ENCODE measurements around the gene PPP1R36.

Gene PPP1R36, protein sequence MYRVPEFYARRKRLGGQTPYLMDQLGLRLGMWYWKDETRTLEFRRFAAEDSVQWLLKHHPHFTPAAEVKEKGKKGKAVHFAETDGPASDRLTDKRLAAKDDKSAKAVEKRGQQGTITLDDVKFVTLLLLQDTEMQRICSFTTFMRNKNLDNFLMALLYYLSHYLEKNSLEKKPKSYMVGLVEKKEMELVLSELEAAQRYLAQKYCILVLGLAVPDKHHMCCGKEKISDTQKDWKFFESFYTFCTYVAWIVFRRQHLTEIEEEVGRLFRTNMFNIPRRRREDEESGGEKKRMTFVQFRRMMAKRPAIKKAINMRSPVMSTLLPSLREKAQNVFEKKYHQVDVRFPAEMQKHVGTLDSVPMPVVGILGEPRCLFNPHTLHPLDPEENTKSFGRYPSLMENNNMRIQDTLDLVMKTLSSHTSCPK

DNA sequence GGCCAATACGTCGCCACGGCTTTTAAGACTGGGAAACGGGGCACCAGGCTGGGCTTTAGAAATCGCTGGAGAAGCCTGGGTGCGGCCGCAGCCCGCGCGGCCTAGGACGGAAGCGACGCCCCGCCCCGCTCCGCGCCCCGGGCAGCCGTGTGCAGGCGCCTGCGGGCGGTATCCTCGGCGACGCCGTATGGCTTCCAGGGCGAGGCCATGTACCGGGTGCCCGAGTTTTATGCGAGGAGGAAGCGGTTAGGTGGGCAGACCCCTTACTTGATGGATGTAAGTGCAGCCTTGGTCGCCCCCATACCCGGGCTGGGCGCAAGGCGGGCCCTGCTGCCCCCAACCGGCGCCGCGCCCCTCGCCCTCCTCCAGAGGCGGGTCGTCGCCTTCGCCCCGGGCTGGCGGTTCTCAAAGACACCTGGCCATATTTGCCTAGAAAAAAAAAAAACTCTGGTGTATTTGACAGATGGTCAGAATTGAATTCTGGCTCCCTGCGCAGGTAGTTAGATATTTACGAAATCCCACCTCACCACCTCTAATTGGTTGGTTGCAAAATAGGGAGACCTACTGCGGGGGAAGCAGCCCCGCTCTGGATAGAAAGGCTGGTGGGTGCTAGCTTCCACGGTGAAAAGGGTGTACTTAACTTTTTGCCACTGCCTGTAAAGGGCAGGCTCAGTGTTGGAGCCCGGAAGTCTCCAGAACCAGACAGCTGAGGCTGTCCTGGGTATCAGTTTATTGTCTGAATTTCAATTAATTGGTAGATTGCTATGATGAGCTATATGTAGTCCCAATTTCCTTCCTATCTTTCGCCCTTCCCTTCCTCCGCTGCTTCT is at the start of gene PPP1R36:
TSS of gene PPP1R36 (plus strand) at position 171 of the 830 bp plus-strand sequence. CDS start at position 208, 37 bp downstream.
- H3K4me3 ChIP-seq (ENCODE audit: low read depth, low read length): no peak within 1 kb of the TSS
- TF ChIP-seq, protein P1, sequence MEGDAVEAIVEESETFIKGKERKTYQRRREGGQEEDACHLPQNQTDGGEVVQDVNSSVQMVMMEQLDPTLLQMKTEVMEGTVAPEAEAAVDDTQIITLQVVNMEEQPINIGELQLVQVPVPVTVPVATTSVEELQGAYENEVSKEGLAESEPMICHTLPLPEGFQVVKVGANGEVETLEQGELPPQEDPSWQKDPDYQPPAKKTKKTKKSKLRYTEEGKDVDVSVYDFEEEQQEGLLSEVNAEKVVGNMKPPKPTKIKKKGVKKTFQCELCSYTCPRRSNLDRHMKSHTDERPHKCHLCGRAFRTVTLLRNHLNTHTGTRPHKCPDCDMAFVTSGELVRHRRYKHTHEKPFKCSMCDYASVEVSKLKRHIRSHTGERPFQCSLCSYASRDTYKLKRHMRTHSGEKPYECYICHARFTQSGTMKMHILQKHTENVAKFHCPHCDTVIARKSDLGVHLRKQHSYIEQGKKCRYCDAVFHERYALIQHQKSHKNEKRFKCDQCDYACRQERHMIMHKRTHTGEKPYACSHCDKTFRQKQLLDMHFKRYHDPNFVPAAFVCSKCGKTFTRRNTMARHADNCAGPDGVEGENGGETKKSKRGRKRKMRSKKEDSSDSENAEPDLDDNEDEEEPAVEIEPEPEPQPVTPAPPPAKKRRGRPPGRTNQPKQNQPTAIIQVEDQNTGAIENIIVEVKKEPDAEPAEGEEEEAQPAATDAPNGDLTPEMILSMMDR (IDR thresholded peaks at IDR 0.05; ENCODE audit: low read depth, low read length): no peak

DNA sequence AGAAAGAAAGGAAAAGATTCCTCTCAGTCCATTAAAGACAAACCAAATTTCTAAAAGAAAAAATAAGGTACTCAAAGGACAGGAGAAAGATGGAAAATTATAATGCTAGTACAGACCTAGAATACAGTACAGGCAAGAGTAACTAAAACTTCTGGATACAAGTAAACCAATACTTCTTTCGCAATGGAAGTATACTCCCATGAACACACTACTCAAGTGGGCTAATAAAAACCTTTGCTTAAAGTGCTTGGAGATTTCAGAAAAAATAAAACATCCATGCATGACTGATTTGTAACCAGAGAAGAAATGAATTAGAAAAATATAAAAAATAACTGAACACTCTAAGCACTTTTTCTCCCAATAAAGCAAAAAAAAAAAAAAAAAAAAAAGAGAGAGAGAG is 49.7 kb upstream of the PPP1R36 start:
- TF ChIP-seq, protein P1 (IDR thresholded peaks at IDR 0.05; ENCODE audit: low read depth, low read length): no peak
- no peak overlapping the region for H3K4me3 ChIP-seq (ENCODE audit: low read depth, low read length)

DNA sequence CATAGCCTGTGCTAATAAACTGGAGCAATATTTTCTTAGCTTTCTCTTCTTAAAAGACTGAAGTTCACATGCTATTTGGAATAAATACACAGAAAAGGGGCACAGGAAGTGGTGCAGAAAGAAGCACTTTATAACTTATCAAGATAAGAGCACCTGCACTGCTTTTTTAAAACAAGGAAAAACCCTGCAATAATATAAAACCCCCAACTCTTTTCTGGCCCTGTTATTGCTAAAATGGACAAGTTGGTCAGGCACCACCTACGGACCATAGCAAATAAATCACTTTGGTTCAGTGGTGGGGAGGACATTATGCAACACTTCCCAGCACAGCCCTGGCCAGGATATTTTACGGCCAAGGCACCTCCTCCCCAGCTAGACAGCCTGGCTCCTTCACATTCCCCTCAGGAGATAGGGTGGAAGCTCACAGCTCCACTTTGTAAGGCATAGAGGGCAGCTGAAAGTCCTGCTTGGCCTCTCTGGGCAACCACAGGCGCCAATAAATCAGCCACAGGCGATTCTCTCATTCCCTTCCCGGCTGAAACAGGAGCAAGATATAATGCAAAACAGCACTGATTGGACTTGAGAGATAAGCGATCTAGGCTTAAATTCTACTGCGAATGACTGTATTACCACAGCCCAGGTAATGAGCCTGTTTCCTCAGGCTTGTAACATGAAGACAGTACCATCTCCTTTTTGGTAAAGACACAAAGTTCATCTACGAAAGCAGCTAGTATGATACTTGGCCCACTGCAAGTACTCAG is 48.2 kb upstream of the PPP1R36 start:
- TF ChIP-seq, protein P1 (IDR thresholded peaks at IDR 0.05; ENCODE audit: low read depth, low read length): no peak
- peak overlapping the region; percentile 72 for H3K4me3 ChIP-seq (ENCODE audit: low read depth, low read length)

DNA sequence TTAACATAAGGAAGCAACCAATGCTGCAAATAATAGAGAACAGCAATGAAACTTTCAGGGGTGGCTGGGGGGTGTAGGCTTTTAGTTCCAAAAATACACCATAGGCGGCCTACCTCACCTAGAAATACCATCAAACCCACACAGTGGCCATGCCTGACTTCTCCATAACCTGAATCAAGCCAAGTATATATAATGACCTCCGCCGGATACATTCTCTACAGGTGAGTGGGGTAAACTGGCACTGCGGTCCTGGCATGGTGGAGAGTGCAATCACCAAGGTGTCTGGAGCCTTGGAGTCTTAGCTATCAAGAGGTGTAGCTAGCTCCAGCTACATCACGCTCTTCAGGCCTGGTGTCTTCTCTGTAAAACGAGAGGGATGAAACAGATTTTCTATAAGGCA is 47.3 kb upstream of the PPP1R36 start:
- peak overlapping the region; percentile 72 for H3K4me3 ChIP-seq (ENCODE audit: low read depth, low read length)
- TF ChIP-seq, protein P1 (IDR thresholded peaks at IDR 0.05; ENCODE audit: low read depth, low read length): no peak

DNA sequence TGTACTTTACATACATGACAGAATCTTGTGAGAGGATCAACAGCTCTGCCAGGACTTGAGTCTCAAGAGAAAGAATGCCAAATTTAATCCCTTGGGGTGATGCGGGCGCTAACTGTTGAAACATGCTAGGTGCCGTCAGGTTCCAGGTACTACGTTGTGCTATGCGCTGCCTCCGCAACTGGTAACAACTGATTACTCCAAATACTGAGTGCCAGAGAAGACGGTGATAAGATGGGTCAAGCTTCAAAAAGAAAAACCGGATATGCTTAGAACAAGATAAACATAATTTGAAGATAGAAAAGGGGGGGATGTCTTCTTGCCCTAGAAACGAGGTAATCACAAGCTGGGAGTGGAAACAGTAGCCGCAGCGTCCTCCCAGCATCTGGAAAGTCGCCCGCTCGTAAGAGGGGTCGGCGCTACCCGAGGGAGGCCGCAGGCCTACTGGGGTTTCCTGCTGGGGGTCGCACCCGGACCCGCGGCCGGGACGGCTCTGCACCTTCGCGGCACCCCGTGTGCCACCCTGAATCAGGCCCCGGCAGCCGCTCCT is 46.8 kb upstream of the PPP1R36 start:
- H3K4me3 ChIP-seq (ENCODE audit: low read depth, low read length): peak overlapping the region; percentile 72

More for the DNA sequence above, 46.8 kb upstream of the PPP1R36 start:
- TF ChIP-seq, protein P1 (IDR thresholded peaks at IDR 0.05; ENCODE audit: low read depth, low read length): 0 out of 2 replicates have a peak, but pooled peaks have one; percentile 1
